Nephron progenitor cell (in vitro differentiated cells): ENCODE data around the gene CD248.
A peak's percentile ranks its signal among the peaks of the same experiment; 100 is the strongest.

Experiments used
- DNase-seq: peaks from one replicate; pipeline ENCODE4 v3.0.0; 2021
- H3K27ac Mint-ChIP-seq: 2 replicates; pipeline ENCODE4 v1.8.0; 2021; ENCODE audit warnings: mild to moderate bottlenecking, moderate library complexity, mixed read lengths
- H3K27me3 Mint-ChIP-seq: 2 replicates; pipeline ENCODE4 v1.8.0; 2021; ENCODE audit warnings: mild to moderate bottlenecking, low read depth, mixed read lengths; ENCODE audit not compliant: poor library complexity
- H3K36me3 Mint-ChIP-seq: 2 replicates; pipeline ENCODE4 v1.8.0; 2021; ENCODE audit warnings: low read depth, mixed read lengths
- H3K4me1 Mint-ChIP-seq: 2 replicates; pipeline ENCODE4 v1.8.0; 2021; ENCODE audit warnings: mixed read lengths
- H3K4me3 Mint-ChIP-seq: 2 replicates; pipeline ENCODE4 v1.8.0; 2021; ENCODE audit warnings: mild to moderate bottlenecking, moderate library complexity, mixed read lengths
- H3K9me3 Mint-ChIP-seq: 2 replicates; pipeline ENCODE4 v1.8.0; 2021; ENCODE audit warnings: mild to moderate bottlenecking, moderate library complexity, mixed read lengths
- CTCF ChIP-seq: fragments of 200-600 bp; sonication (generic); IDR thresholded peaks from 2 replicates; pipeline ENCODE4 v1.5.0; 2021; ENCODE audit warnings: antibody characterized with exemption

Gene CD248

DNA sequence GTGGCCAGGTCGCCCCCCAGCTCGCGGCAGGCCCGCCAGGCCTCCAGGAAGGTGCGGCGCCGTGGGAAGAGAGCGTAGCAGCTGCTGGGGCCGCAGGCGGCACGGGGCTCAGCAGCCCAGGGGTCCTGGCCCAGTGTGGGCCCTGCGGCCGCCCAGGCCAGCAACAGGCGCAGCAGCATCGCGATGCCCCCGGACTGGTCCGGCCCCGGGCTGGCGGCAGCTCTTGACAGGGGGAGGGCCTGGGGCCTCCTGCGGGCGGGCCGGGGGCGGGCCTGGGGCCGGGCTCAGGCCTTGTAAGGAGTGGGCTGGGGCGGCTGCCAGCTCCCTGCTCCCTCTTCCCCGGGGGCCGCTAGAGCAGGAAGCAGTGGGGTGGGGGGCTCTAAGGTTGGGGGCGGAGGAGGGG, at the start of gene CD248:
CD248 (minus strand) TSS at position 196 of the 403 bp plus-strand sequence; CDS start at position 179, 17 bp downstream.
- peak; percentile 66 for DNase-seq
- TF ChIP-seq CTCF, result no peak
- Mint-ChIP-seq H3K4me3 (peak within 1 kb of the TSS; percentile 75), H3K4me1 (peaks cover 63% of the 10 kb centered on the region), H3K27ac (peak within 1 kb of the TSS; percentile 97), H3K36me3 (no peaks in the 10 kb centered on the region), H3K9me3 (peaks cover 16% of the 10 kb centered on the region), H3K27me3 (peaks cover 1% of the 10 kb centered on the region)

DNA sequence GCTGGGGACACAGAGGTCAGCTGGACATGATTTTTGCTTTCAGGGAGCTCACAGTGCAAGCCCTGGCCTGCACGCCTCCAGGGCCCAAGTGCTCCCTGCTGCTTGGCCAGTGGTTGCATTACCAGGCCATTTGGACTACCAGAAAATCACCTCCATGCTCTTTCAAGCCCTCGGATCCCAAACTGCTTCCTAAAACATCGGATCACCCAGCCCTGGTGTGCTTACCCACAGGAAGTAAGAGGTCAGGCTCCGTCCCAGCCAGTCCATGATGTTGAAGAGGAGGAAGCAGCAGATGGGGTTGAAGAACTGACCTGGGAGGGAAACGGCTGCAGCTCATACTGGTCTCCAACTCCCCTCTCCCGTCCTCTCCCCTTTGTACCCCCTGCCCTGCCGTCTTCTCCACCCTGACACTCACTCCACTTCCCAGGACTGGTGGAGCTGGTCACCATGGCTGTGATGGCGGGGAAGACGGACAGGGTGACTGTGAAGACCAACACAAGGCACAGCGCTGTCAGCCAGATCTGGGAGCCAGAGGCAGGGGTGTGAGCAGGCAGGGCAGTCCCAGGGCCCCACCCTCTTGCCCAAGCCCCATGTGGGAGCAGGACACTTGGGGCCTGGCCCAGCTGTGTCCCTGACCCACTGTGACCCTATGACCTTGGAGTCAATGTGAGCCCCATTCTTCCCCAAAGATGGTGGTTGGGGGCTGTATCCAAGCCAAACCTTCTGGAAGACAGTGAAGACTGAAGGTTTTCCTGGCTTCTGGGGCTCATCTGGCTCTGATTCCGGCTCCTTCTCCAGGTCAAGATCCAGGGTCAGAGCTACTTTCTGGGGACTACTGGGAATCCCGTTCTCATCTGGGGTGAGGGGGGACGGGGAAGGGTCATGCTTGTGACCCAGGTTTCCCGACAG, 49.1 kb upstream of the CD248 start:
- Mint-ChIP-seq H3K4me3 (no peak overlapping the region), H3K27ac (peak overlapping the region; percentile 93), H3K36me3 (peaks cover 29% of the 10 kb centered on the region), H3K4me1 (peaks cover 30% of the 10 kb centered on the region), H3K27me3 (no peaks in the 10 kb centered on the region), H3K9me3 (no peaks in the 10 kb centered on the region)
- no peak for DNase-seq
- no peak for TF ChIP-seq CTCF

DNA sequence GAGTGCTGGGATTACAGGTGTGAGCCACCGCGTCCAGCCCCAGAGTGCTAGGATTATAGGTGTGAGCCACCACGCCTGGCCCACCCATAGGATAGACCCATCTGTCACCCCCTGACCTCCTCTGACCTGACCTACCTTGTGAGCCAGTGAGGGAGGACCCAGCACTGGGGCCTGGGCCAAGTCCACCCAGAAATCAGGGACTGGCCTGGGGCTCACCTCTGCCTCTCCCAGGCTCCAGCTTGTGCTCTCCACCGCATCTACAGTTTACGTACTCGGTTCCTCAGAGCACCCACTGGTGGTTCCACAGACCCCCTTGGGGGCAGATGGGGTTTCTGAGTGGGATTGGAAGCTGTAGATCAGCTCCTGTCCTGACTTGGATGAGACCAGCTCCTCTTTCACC, 48.3 kb upstream of the CD248 start:
- TF ChIP-seq CTCF, result no peak
- no peak for DNase-seq
- no peak overlapping the region for H3K4me3 Mint-ChIP-seq
- H3K27ac Mint-ChIP-seq, result peak overlapping the region; percentile 93
- no peaks in the 10 kb centered on the region for H3K27me3 Mint-ChIP-seq
- H3K4me1 Mint-ChIP-seq, result peaks cover 22% of the 10 kb centered on the region
- H3K9me3 Mint-ChIP-seq, result no peaks in the 10 kb centered on the region
- peaks cover 28% of the 10 kb centered on the region for H3K36me3 Mint-ChIP-seq

DNA sequence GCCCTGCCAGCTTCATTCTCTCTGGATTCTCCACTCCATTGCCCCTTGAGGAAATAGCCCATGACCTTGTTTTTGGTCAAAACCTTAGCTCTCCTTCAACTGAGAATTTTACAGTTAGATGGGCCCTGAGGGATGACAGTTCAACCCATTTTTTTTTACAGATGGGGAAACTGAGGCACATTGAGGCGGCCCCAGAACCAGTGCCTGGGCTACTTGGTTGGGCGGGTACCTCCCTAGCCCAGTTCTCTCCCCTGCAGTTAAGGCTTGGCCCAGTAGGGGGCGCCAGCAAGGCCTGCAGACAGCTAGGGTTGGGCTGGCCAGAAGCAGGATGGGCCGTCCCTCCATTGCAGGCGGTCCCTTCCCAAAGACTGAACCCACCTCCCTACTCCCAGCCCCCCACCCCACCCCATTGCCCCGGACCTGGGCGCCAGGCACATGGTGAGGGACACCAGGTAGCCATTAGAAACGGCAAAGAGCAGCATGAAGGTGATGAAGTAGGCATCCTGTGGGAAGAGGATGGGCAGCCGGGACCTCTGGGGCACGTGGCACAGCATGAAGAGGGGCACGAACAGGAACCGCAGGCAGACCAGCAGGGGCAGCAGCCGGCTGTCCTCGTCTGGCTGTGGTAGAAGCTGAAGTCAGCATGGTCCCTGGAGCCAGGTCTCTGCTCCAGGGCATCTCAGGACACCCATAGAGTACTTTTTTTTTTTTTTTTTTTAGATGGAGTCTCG, 47.1 kb upstream of the CD248 start:
- peaks cover 23% of the 10 kb centered on the region for H3K36me3 Mint-ChIP-seq
- peak overlapping the region; percentile 59 for H3K27ac Mint-ChIP-seq
- DNase-seq, result peak; percentile 74
- H3K27me3 Mint-ChIP-seq, result no peaks in the 10 kb centered on the region
- peaks cover 19% of the 10 kb centered on the region for H3K4me1 Mint-ChIP-seq
- H3K4me3 Mint-ChIP-seq, result no peak overlapping the region
- no peaks in the 10 kb centered on the region for H3K9me3 Mint-ChIP-seq
- peak; percentile 74 for TF ChIP-seq CTCF

GRCh38 chr11:66363187-66363601, 46.4 kb upstream of the CD248 start:
- H3K27me3 Mint-ChIP-seq, result no peaks in the 10 kb centered on the region
- no peak overlapping the region for H3K4me3 Mint-ChIP-seq
- TF ChIP-seq CTCF, result no peak
- peaks cover 11% of the 10 kb centered on the region for H3K4me1 Mint-ChIP-seq
- DNase-seq, result no peak
- H3K9me3 Mint-ChIP-seq, result no peaks in the 10 kb centered on the region
- H3K36me3 Mint-ChIP-seq, result peaks cover 21% of the 10 kb centered on the region
- no peak overlapping the region for H3K27ac Mint-ChIP-seq
